Subcutaneous adipose tissue (tissue), 4 donors: Measurements from ENCODE around the gene SSTR1. TPM values are rescaled to one million over a fixed set of nuclear protein-coding genes. Genes with fewer than 3 reads are reported as not detected.

Source experiments
- CTCF ChIP-seq: fragments of 450-650 bp; IDR thresholded peaks from one replicate; pipeline ENCODE4 v1.5.1; 2016; ENCODE audit warnings: low read depth, mild to moderate bottlenecking, control low read depth, antibody characterized with exemption, moderate library complexity
- total RNA-seq, 4 donors: library from RNA; depleted of rRNA; stranded (reverse); fragments of >200 nt; gene quantifications; one replicate each; pipeline ENCODE4 v1.1.0, GENCODE V29; 2016

The SSTR1 gene
- total RNA-seq, 4 donors from 2014 or later = 0.17 to 0.94 TPM; not detected in 2

DNA sequence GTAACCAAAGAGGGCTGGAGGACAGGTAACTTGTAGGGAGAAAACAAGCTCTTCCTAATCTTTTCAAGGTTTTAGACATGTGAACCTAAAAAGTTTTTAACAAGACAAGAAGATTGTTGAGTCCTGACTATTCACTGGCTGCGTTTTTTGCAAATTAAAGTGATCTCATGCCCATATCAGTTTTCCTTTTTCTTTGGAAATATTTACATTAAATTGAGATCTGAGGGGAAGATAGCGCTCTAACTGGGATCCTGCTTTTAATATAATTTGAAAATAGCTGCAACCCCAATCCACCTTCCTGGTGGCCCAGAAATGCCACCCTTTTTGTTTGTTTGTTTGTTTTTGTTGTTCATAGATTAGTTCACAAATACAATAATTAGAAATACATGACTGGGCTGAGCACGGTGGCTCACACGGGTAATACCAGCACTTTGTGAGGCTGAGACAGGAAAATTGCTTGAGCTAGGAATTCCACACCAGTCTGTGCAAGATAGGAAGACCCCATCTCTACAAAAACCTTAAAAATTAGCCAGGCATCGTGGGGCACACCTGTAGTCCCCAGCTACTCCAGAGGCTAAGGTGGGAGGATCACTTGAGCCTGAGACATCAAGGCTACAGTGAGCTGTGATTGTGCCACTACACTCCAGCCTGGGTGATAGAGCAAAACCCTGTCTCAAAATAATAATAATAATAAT lies 2.4 kb upstream of the SSTR1 start:
- no peak for TF ChIP-seq CTCF

DNA sequence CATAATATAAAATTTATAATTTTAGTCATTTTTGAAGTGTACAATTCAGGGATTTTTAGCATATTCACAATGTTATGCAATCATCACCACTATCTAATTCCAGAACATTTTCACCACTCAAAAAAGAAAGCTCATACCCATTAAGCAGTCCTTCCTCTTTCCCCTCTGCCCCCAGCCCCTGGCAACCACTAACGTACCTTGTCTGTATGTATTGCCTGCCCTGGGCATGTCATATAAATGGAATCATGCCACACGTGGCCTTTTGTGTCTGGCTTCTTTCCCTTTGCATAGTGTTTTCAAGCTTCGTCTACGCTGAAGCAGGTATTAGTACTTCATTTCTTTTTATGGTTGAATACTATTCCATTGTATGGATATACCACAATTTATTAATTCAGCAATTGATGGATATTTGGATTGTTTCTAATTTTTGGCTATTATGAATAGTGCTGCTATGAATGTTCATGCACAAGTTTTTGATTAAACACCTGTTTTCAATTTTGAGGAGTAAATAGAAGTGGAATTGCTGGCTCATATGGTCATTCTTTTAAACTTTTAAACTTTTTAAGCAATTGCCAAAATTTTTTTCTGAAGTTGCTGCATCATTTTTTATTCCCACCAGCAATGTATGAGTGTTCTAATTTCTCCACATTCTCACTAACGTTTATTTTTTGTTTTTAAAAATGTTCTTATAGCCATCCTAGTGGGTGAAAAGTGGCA lies 1.6 kb upstream of the SSTR1 start:
- TF ChIP-seq CTCF = no peak

DNA sequence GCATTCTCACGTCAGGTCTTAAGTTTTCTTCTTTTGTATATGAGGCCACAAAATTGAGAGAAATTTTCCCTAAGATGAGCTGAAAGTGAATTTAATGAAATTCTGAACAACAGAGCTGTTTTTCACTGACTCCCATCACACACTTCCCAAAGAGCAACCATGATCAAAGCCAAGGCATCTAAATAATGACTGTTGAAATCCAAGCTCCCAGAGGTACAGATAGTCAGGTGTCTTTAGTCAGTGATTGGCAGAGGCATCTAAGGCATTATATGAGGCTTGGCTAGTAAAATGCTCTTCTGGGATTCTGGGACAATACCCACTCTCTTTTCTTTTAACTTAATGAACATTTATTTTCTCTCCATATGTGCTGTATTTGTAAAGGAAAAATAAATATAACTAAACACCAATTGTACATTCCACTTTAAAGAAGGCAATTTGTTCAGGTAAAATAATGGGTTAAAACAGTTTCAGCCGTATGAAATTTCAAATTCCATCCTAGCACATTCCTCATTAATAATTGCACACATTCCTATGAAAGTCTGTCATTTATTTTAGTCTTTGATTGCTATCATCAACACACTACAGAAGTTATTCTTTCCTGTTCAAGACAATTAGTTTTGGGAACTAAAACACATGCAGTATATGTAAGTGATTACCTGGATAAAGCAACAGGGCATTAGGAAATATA lies 871 bp upstream of the SSTR1 start:
- TF ChIP-seq CTCF = no peak

GRCh38 chr14:38207377-38207735 lies 348 bp upstream of the SSTR1 start:
- no peak for TF ChIP-seq CTCF

- TF ChIP-seq CTCF = no peak
Measured at GRCh38 chr14:38208618-38209562, 1.2 kb downstream of the SSTR1 start.

- TF ChIP-seq CTCF = no peak
Measured at GRCh38 chr14:38209572-38210557, 2.2 kb downstream of the SSTR1 start.
